ENCODE measurements around the gene SUMF2. TPM values are rescaled to one million over a fixed set of nuclear protein-coding genes. Genes with fewer than 3 reads are reported as not detected.

The SUMF2 gene
- total and polyA plus RNA-seq, 2 donors (not counting 3 experiments of a cell fraction or from before 2014, with no cell fraction given), result 91.3 to 110 TPM

Small RNAs within 50 kb of the gene (small RNA-seq; reads per million reads assigned to genes)
- not detected for gene SNORA15 (ENCODE audit: insufficient read depth, insufficient read length, low read depth, low replicate concordance)
- not detected for gene SNORA22B (ENCODE audit: insufficient read depth, insufficient read length, low read depth, low replicate concordance)

Other genes starting within 250 kb of the SUMF2 start
- gene SEPTIN14, start 201.5 kb upstream of the SUMF2 start, total RNA-seq, result not detected in 2 replicates
- gene SEPTIN14, start 201.5 kb upstream of the SUMF2 start, polyA plus RNA-seq, result not detected in 2 replicates
- gene ZNF713, start 176.8 kb upstream of the SUMF2 start, total RNA-seq, result 5.5 and 5.6 TPM in 2 replicates
- 1.4 and 1.8 TPM in 2 replicates for gene ZNF713, start 176.8 kb upstream of the SUMF2 start, polyA plus RNA-seq
- 19.5 TPM in 2 replicates for gene MRPS17, start 112.4 kb upstream of the SUMF2 start, total RNA-seq
- 11.1 and 11.8 TPM in 2 replicates for gene MRPS17, start 112.4 kb upstream of the SUMF2 start, polyA plus RNA-seq
- 50.5 and 53.6 TPM in 2 replicates for gene NIPSNAP2, start 99.7 kb upstream of the SUMF2 start, total RNA-seq
- gene NIPSNAP2, start 99.7 kb upstream of the SUMF2 start, polyA plus RNA-seq, result 23.7 and 29.7 TPM in 2 replicates
- gene PSPH, start 12.8 kb upstream of the SUMF2 start, total RNA-seq, result 20.3 and 24.2 TPM in 2 replicates
- 10.3 and 11.8 TPM in 2 replicates for gene PSPH, start 12.8 kb upstream of the SUMF2 start, polyA plus RNA-seq
- 210 and 221 TPM in 2 replicates for gene CCT6A, start 12.5 kb upstream of the SUMF2 start, total RNA-seq
- 119 and 152 TPM in 2 replicates for gene CCT6A, start 12.5 kb upstream of the SUMF2 start, polyA plus RNA-seq
- gene PHKG1, start 28.7 kb downstream of the SUMF2 start, total RNA-seq, result 0.72 and 1.00 TPM in 2 replicates
- 0.32 and 0.78 TPM in 2 replicates for gene PHKG1, start 28.7 kb downstream of the SUMF2 start, polyA plus RNA-seq
- gene CHCHD2, start 42.2 kb downstream of the SUMF2 start, total RNA-seq, result 368 and 378 TPM in 2 replicates
- gene CHCHD2, start 42.2 kb downstream of the SUMF2 start, polyA plus RNA-seq, result 616 and 626 TPM in 2 replicates
- not detected in 2 replicates for gene NUPR2, start 52.1 kb downstream of the SUMF2 start, total RNA-seq
- not detected in 2 replicates for gene NUPR2, start 52.1 kb downstream of the SUMF2 start, polyA plus RNA-seq